ENCODE results near the gene FBXO40.
"Not testable (repeated sequence)": the region's sequence is repeated elsewhere in the genome, so short reads cannot be mapped to it uniquely, and the experiment has no call there.

The FBXO40 gene, protein sequence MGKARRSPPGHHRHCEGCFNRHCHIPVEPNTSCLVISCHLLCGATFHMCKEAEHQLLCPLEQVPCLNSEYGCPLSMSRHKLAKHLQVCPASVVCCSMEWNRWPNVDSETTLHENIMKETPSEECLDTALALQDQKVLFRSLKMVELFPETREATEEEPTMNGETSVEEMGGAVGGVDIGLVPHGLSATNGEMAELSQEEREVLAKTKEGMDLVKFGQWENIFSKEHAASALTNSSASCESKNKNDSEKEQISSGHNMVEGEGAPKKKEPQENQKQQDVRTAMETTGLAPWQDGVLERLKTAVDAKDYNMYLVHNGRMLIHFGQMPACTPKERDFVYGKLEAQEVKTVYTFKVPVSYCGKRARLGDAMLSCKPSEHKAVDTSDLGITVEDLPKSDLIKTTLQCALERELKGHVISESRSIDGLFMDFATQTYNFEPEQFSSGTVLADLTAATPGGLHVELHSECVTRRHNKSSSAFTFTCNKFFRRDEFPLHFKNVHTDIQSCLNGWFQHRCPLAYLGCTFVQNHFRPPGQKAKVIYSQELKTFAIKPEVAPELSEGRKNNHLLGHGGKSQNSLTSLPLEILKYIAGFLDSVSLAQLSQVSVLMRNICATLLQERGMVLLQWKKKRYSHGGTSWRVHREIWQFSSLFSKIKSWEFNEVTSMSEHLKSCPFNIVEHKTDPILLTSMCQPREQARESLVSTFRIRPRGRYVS

DNA sequence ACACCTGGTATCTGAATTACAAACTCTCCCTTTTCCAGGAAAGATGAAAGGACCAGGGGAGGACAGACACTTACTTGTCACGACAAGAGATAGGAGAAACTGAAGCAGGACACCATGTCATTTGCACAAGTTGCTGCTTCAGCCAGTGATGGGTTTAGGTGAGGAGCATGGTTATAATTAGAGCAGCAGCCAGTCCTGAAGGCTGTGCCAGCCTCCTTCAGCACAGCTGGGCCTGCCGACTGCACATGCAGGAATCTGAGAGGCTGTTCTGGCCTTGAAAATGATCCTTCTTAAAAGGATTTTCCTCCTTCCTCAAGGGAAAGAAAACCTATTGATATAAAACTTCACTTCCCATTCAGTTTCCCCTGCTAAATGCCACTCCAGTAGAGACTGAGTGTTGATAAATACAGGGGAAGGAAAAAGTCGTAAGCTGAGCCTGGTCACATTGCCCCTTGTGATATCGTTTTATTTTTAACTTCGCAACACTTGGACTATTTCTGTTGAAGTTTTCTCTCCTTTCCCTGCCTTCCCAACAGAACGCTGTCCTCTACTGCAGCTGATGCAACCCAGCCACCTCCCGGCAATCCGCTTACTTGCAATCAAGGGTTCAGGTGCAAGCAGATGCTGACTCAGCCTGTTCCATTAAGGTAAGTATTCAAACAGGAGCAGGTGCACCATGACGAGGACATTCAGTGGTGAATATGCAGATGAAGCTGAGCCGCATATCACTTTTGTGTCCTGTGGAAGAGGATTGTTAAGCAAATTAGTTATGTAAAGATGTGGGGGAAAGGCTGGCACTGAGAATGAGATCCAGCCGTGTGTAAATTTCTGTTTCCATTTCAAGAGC, at the start of gene FBXO40:
Gene FBXO40 (plus strand): TSS at position 524 of the 847 bp plus-strand sequence. CDS start 27,197 bp downstream, outside the sequence.
- no peak for DNase-seq (ENCODE audit: low read depth, low spot score)

DNA sequence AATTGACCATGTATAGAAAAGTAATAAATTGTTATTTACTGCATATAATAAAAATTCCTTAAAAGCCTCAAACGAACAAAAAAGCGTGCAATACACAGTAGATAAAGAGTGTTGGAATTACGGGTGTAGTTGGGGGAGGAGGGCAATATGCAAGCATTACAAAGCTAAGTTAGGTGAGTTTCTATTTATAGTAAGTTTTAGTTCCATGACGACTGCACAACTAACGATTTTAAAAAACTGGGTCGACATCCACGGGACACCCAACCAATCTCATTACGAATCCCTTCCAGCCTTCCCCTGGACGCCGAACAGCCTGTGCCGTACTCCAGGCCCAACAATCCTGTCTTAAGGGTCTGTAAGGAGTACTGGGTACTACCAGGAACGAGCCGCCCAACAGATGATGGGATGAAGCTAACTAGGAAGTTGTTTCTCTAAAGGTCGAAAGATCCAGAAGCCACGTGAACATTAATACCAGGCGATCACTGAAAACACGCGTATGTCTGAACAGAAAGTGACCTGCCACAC, 48.1 kb upstream of the FBXO40 start:
- DNase-seq (ENCODE audit: low read depth, low spot score), result peak; percentile 22

DNA sequence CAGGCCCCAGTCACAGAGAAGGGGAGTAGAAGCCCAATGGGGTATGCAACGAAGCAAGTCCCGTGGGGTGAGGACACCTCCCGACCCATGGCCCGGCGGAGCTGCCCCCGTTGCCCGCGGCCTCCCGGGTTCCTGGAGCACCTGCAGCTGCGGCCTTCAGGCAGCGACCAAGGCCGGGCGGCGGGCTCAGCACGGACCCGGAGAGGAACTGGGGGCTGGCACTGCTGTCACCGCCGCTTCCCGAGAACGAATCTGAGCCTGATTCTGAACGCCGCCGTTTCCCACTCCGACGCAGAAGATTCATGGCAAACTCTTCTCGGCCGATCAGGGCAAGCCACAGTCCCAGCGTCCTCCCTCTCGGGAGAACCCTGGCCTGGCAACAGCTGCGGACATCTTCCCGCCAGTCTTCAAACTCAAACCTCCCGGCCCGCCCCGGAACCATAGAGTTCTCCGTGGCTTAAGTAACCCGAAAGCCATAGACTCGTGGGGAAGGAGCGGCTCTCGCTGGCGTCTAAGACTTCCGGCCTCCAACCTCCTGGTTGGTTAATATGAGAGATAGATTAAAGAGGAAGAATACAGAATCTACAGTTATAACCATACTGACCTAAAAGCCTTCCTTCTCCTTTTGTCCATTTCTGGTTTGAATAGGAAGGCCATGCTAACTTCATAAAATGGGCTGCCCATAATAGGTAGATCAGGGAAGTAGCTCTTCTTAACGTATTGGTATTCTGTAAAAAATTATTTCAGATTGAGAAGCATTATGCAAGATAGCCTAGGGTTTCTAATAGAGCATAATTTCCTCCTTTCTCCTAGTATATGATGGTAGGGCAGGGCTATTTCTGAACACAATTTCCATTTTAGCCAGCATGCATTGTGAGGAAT, 47.4 kb upstream of the FBXO40 start, which contains the start of gene POLQ:
Gene POLQ (minus strand): TSS at position 415 of the 882 bp plus-strand sequence. CDS start 111 bp downstream, at position 304.
- peak; percentile 96 for DNase-seq (ENCODE audit: low read depth, low spot score)

DNA sequence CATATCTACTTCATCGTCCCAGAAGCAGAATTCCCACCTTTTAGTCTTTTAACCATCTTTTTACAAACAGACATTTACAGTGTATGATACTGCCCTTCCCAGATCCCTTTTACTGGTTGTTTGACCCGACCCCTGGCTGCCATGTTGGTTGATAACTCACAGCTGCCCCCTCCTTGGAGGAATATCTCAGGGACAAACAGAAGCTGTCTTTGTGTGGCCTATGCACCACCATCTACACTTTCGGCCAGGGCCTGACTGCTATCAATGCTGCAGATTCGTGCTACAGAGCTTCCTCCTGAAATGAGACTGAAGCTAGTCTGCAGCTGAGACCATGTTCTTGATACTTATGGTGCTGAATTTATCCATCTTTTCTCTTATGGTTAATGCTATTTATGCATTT, 40.8 kb upstream of the FBXO40 start:
- DNase-seq (ENCODE audit: low read depth, low spot score), result no peak

DNA sequence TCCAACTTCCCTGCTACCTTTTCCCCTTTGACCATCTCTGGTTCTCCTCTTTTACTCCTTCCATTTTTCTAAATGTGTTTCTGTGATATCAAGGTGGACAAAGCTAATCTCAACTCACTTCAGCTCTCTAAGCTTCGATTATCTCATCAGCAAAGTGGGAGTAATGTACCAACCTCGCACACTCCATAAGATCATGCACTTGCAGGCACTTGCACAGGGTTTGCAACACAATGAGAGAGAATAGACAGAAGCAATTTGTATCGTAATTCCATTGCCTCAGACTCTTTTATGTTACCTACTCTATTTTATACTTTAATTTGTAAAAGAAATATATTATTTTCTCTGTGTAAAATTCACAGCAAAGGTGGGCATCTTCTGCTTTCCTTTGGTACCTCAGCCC, 40.4 kb upstream of the FBXO40 start:
- DNase-seq (ENCODE audit: low read depth, low spot score), result no peak

DNA sequence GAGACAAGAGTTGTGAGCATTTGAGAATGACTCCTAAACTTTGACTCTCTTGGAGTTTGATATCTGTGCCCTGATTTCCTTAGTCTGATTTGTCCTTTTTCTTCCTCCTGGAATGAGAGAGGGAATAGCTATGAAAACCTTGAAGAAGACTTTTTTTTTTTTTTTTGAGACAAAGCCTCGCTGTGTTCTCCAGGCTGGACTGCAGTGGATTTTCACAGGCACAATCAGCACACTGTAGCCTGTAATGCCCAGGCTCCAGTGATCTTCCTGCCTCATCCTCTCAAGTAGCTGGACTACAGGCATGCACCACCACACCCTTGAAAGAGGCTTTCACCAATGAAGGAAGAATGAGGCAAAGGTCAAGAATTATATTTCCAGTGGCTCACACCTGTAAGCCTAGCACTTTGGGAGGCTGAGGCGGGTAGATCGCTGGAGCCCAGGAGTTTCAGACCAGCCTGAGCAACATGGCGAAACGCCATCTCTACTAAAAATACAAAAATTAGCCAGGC, 35.7 kb upstream of the FBXO40 start:
- DNase-seq (ENCODE audit: low read depth, low spot score), result no peak

DNA sequence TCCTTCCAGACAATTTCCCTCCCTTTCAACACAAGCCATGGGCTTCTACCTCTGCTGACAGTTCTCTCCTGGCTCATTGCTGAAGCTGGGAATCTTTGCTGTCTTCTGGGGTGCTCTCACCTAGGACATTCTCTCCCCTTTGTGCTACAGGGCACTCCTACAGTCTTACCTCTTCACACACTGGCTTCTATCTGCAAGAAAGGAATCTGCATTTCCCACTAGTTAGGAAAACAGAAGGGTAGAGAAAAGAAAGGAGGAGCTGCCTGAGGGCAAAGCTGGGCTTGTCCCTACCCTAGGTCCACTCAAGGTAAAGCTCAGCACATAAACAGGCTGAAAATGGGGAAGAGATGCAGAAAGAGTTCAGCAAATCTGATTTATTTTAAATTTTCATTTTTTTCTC, 31.0 kb upstream of the FBXO40 start:
- DNase-seq (ENCODE audit: low read depth, low spot score), result no peak

DNA sequence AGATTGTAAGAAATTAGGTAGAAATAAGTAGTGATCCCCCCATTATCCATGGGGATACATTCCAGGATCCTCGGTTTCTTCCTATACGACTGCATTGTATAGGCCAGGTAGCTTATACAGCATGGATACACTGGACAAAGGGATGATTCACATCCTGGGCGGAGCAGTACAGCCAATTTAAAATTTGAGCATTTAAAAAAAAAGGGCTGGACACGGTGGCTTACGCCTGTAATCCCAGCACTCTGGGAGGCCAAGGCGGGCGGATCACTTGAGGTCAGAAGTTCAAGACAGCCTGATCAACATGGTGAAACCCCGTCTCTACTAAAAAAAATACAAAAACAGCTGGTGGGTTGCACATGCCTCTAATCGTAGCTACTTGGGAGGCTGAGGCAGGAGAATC, 26.4 kb upstream of the FBXO40 start:
- no peak for DNase-seq (ENCODE audit: low read depth, low spot score)

DNA sequence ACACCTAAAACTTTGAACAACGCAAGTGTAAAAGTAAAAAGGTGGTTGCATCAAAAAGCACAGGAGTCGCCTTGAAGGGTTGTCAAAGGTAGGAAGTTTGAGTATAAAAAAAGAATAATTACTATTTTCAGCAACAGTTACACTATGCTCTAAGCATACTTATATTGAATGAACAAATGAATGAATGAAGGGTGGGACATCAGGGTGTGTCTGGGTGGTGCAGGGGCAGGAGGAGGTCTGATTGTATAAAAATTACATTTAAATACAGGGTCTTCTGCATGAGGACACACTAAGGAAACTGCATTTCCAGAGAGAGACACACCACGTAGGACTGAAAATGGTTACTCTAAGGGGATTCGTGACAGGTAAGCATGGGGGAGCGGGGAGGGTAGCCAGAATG, 25.5 kb upstream of the FBXO40 start, which contains the start of gene ARGFX:
Gene ARGFX (plus strand): TSS at position 301 of the 400 bp plus-strand sequence. CDS start 2,765 bp downstream, outside the sequence.
- no peak for DNase-seq (ENCODE audit: low read depth, low spot score)

DNA sequence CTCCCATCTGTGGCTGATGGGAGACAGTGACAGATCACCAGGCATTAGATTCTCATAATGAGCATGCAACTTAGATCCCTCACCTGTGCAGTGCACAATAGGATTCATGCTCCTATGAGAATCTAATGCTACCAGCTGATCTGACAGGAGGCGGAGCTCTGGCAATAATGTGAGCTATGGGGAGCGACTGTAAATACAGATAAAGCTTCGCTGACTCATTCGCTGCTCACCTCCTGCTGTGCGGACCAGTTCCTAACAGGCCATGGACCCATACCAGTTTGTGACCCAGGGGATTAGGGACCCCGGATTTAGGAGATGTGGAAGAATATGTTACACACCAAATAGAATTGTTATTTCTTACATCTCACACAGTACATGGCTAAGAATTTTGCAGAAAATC, 18.7 kb upstream of the FBXO40 start:
- DNase-seq (ENCODE audit: low read depth, low spot score), result peak; percentile 14

DNA sequence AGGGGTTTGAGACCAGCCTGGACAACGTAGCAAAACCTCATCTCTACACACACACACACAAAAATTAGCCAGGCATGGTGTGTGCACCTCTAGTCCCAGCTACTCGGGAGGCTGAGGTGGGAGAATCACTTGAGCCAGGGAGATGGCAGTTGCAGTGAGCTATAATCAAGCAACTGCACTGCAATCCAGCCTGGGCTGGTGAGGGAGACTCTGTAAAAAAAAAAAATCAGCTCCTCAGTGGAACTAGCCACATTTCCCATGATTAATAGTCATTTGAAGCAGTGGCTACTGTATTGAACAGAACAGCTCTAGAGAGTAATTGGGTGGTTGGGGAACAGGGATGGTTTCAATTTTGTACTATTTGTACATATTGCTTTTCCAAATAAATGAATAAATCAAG, 11.5 kb upstream of the FBXO40 start:
- DNase-seq (ENCODE audit: low read depth, low spot score), result no peak

DNA sequence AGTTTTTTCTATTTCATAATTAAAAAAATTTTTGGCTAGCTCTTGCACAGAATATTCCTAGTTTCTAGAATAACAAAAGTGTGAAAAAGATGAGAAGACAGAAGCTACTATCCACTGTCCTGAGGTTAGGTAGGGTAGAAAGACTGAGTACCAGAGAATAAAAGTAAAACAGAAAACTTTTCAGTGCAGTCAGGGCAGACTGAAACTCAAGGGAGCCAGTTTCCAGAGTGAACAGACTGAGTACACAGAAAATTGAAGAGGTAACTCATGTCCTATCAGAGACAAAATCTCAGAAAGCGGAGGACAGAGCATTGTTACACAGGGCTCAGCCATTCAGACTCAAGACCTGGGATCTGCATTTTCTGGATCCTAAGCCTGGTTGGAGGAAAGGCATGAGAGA, 8.8 kb upstream of the FBXO40 start:
- no peak for DNase-seq (ENCODE audit: low read depth, low spot score)

DNA sequence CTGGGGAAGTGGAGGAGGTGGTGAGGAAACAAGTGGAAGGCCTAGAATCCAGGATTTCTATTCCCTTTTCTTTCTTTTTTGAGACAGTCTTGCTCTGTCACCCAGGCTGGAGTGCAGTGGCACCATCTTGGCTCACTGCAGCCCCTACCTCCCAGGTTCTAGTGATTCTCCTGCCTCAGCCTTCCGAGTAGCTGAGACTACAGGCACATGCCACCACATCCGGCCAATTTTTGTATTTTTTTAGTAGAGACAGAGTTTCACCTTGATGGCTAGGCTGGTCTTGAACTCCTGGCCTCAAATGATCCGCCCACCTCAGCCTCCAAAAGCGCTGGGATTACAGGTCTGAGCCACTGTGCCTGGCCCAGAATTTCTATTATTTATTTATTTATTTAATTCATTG, 627 bp downstream of the FBXO40 start:
- DNase-seq (ENCODE audit: low read depth, low spot score), result not testable (repeated sequence)

DNA sequence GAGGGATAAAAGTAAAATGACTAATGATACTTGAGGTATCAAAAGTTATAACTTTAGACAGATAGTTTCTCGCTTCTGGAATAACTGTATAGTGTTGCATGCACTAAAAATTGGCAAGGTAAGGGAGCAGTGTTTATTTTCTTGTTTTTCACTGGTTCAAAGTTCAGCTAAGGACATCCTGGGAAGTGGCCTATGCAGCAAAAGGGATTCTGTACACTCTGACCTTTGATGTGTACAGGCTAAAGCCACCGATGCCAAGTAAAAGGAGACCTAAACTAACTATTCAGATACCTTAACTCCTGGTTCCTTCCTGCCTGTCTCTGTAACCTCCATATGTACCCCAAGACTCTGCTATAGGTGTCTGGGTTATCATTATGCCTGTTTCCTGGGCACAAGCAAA, 1.7 kb downstream of the FBXO40 start:
- DNase-seq (ENCODE audit: low read depth, low spot score), result no peak

DNA sequence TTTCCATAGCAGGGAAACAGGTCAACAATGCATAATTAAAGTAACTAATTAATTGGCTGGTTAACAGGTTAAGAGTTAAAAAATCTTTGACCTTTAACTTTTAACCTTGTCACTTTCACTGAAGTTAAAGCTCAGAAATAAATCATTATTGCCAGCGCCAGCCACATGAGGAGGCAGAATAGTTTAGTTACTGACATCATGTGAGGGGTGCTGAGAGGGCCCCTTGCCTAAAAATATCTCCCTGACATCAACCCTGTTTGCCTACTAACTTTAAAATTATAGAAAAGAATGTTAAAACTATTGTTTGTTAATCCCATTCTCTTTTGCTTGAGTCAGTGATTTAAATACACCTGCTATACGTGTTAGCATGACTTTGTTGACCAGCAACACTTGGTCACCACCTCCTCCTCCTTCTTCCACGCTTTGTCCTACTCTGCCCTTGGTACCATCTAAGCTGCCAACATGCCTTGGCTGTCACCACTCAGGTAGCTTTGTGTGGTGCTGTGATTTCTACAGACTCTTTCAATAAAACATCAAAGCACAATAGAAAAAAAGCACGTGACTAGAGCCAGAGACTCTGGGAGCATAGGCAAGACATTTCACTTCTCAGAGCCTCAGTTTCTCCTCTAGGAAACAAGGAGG, 2.7 kb downstream of the FBXO40 start:
- no peak for DNase-seq (ENCODE audit: low read depth, low spot score)

DNA sequence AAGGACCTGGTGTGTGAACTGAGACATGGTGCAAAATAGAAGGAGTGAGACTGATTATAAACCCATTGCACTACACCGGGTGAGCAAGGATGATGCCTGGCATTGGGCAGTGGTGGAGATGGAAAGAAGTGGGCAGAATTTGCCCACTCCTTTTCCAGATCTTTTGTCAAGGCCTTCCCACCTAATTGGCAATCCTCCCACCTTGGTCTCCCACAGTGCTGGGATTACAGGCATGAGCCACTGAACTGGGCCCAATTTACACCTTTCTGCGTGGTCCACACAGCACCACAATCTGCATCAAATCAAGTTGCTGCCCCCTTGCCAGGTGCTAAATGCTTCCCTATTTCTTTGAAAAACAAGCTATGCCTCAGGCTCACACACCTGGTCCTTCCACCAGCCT, 5.4 kb downstream of the FBXO40 start:
- DNase-seq (ENCODE audit: low read depth, low spot score), result no peak

DNA sequence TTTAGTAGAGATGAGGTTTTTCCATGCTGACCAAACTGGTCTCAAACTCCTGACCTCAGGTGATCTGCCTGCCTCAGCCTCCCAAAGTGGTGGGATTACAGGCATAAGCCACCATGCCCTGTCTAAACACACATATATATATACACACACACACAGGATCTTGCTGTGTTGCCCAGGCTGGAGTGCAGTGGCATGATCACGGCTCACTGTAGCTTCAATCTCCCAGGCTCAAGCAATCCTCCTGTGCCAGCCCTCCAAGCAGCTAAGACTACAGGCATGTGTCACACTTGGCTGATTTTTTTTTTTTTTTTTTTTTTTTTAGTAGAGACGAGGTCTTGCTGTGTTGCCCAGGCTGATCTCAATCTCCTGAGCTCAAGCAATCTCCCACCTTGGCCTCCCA, 6.7 kb downstream of the FBXO40 start:
- not testable (repeated sequence) for DNase-seq (ENCODE audit: low read depth, low spot score)

DNA sequence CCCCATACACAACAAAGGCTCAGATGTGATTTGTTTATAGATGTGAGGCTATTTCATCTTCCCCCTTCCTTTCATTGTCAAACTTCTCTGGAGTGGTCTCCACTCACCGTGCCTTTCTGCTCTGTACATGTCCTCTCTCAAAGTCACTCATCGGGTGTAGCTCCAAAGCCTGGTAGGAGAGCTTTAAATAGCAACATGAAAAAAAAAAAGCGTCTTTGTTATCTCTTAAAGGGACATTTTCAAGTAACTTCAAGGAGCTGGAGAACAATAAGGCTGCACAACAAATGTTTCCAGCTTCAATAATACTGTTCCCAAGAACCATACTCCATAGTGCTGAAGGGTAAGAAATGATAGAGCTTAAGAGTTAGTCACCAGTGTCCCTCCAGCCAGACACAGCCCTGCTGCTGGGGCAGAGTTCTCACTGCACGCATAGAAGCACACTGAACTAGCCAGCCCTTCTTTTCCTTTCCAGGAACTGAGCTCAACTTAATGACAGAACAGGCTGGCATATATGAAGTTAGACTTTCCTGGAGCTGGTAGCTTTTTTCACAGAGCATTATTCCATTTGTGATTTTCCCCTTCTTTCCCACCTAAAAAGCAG, 8.1 kb downstream of the FBXO40 start:
- no peak for DNase-seq (ENCODE audit: low read depth, low spot score)

DNA sequence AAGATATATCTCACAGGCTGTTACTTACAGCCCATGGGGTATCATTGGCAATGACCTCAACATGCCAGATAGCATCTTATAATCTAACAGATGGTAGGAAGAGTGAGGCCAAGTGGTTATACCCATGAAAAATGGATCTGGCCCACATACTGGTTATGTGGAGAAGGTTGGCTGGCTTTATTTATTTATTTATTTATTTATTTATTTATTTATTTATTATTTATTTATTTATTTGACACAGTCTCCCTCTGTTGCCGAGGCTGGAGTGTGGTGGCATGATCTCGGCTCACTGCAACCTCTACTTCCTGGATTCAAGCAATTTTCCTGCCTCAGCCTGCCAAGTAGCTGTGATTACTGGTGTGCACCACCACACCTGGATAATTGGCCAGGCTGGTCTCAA, 11.6 kb downstream of the FBXO40 start:
- no peak for DNase-seq (ENCODE audit: low read depth, low spot score)

DNA sequence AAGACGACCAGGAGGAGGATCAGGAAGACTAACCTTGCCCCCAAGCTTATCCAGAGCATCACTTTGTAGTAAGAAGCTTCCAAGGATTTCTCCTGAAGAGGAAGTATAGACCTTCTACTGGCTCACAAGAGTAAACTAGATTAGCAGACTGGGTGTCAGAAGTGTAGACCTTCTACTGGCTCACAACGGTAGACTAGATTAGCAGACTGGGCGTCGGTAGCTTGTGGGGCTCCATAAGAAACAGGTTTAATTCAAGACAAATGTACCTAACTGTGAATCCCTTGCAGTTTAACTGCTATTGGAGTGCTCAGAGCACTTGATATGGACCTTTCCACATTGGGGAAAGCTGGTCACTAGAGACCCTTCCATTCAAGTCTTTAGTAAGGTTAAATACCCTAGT, 12.9 kb downstream of the FBXO40 start:
- no peak for DNase-seq (ENCODE audit: low read depth, low spot score)
